Germinal center (tissue), 1 donor: ENCODE measurements around the gene CERS6.
"Not testable (repeated sequence)": the region's sequence is repeated elsewhere in the genome, so short reads cannot be mapped to it uniquely, and the experiment has no call there.

ENCODE experiments used
- DNase-seq: peaks from one replicate; pipeline ENCODE4 v3.0.0; 2012; ENCODE audit warnings: mixed read lengths, low spot score

Gene CERS6

DNA sequence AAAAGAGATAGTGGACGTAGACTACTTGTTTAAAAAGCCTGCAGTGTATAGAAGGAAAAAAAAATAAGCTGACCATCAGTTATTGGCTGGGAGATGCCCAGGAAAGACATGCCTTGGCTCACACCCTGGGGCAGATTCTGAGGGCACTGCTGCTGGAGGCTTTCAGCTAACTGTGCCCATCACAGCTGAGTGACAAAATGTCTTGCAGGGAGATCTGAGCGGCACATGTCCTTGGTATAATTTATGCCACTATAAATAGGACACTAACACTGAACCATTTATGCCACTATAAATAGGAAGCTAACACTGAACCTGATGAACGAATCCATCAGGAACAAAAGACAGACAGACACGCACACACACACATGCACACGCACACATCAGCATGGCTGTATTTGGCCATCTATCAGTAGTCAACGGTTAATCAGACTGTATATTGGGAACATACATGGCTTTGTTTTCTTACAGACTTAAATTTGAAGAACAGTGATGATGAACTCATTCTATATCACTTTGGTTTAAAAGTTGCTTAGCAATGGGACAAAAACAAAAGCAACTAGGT lies 278.2 kb downstream of the CERS6 start:
- DNase-seq = no peak

DNA sequence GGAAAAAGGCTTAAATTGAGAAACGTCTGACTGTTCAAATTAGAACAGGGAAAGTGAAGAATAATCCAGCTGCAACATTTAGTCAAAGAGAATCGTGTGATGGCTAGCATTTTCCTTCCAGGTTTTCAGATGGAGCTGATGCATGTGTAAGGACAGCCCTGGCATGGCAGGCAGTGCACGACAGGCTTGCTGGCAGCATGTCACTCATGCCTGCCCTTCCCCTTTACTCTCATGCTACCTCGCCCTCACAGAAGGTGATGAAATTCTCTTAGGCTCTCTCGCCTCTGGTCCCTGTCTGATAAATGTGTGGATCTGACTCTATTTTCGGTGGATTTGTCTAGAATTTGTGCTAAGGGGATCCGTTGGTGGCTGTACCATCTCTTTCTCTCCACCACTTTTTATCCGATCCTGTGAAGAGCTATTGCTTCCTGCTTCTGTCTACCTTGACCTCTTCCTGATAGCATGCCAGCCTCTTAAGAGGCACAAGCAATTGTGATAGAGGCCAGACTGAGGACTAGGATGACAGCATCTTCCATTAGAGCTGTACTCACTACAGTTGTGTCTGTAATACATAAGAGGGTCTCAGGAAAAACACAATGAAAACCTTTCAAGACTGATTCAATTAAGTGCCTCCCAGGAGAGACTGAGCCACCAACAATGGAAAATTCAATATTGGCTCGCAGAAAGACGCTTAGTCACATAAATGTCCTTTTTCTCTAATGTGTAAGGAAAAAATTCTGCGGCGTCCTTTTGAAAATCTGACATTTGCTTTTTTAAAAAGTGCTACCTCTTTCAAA lies 280.8 kb downstream of the CERS6 start:
- DNase-seq = no peak

DNA sequence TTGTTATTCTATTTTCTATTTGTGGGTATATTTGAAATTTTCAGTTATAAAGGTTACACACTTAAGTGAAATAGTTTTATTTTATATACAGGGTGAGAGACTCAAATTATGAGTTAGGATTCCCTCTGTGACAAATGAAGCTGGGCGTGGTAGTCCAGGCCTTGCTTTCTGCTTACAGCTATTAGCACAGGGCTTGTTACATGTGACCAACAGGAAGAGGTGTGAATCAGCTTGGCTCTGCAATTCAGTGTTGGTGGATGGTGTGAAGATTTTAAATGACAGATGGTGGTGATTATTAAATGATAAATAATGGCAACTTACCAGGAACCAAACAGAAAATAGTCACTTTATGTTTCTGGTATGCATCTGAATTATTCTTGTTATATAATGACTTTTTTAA lies 282.0 kb downstream of the CERS6 start:
- DNase-seq = no peak

DNA sequence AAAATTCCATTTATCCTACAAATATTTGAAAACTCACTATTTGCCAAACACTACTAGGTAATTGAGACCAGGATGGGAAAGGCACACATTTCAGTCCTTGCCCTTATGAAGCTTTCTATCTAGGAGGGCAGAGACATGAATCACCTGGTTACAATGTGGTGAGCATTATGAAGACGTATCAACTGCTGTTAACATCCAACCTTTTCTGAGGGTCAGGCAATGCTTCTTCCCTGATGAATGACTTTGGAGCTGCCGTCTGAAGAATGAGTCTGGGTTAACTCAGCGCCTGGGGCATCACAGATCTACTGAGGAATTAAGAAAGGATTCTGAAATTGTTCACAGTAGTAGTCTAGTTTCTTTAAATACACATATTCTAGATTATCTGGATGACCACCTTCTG lies 284.3 kb downstream of the CERS6 start:
- no peak for DNase-seq

DNA sequence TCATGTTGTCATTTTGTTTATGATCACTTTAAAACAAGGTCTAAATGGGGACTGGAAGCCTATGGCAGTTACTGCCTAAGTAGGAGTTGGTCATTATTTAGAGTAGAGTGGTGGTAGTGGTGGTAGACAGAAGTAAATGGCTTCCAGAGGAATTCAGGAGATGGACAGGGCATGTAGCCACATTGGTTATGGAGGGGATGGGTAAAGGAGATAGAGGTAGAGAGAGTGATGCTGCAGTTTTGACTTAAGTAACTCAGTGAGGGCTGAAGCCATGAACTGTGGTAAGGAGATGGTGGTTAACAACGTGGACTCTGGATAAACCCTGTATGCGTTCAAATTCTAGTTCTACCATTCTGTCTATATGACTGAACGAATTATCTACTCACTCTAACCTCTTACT lies 284.7 kb downstream of the CERS6 start:
- no peak for DNase-seq

DNA sequence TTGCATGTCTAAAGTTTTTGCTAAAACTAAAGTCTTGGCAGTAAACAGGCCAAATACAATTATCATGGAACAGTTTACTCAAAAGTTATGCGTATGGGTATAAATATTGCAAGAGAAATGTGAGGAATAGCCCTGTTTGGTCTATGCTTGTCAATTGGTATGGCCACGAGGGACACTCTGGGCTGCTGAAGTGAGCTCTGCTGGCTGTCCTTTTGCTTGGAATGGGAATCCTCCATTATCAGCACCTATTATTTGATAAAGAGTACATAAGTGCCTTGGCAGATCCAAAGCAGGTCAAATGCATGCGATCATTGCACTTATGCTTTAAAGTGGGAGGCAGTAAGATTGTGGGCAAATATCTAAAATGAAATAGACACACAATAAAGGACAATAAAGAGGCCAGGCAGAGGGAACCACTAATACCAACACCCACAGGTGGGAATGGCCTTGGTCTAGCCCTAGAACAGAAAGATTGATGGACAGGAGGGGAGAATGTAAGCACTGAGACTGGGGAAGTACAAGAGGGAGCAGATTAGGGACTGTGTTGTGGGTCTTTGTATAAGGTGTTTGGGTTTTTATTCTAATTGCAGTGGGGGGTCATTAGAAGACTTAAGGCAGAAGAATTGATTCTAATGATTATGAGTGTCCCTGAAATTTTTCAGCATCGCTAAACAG lies 286.3 kb downstream of the CERS6 start:
- no peak for DNase-seq

DNA sequence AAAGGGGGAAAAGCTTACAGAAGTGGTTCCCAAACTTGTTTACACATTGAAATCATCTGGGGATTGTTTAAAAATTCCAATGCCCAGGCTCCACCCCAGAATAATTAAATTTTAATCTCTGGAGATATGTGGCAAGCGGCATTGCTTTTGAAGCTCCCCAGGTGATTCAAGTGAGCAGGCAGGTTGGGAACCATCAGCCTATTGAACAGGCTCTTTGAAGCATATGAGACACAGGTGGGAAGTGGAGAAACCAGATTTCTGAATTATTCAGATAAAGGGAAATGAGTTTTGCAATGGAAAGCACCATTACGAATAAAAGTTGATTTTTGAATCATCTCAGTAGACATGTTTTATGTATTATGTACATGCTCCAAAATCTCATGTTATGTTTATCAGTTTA lies 288.8 kb downstream of the CERS6 start:
- DNase-seq = no peak

DNA sequence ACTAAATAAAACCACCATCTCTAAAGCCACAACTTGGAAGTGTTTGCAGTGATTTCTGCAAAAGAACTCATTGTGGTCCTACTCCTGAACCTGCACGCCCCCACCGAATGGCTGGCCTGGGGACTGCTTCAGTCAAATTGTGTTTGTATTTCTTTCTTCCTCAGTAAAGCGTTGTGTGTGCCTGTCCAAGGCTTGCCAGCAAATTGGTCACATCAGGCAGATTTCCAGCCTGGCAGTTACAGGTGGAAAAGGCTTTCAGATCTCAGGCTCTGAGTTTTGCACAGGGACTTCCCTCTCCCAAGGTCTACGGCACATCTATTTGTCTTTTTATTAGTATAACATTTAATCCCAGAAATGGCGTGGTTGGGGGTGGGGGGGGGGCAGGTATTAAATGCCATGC lies 292.4 kb downstream of the CERS6 start:
- no peak for DNase-seq

DNA sequence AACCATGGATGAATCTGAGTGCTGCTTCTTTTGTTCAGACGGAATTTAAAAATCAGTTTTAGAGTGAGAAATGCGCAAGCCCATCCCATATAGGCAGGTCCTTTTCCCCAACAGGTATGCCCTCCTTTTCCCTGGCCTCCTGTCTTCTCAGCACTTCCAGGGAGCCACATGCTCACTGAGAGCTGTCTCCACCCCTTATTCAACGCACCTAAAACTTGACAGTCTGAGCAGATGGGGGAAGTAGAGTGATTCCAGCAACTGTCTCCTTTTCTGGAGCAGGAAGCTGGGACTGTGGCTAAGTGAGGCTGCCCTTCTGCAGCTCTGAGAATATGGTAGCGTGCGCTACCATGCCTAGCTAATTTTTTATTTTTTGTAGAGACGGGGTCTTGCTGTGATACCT lies 293.2 kb downstream of the CERS6 start:
- DNase-seq = no peak

DNA sequence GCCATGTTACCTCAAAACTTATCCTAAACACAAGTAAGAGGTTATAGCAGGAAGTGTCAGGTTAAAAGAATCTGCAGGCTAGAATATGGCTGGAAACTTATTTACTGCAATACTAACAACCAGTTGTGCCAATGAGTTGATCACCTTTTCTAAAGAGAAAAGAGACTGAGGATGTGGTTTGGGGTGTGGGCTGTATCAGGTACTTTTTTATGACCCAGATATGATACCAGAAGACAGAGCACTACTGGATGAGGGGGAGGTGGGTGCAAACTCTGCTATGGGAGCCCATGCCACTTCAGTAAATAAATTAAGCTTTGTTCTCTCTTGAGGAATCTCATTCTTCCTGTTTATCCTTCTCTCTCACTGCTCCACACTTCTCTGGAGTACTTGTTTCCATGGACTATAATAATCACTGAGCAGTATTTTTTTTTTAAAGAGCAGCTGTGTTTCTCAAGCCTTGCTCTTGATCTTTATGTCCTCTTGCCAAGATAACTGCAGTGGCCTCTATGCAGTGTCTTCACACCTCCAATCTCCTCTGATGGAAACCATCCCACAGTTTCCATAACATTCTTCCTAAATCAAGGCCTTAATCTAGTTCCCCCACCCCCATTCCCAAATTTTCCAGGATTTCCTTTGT lies 295.1 kb downstream of the CERS6 start:
- no peak for DNase-seq

DNA sequence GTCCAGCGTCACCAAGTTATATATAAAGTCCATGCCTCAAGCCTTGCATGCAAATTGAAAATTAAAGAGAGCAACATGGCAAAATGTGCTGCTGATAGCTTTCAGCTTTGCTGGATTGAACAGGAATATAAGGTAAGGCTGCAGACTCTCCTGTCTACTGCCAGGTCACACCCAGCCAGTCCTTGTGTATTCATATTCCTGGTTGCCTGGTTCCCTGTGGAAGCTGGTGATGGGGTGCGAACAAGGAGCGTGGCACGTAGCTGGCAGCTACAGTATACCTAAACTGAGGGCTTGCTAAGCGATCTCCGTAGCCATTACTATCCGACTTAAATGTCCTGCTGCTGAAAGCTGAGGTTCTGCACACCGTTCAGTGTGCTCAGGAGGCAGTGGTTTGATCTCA lies 296.3 kb downstream of the CERS6 start:
- no peak for DNase-seq

DNA sequence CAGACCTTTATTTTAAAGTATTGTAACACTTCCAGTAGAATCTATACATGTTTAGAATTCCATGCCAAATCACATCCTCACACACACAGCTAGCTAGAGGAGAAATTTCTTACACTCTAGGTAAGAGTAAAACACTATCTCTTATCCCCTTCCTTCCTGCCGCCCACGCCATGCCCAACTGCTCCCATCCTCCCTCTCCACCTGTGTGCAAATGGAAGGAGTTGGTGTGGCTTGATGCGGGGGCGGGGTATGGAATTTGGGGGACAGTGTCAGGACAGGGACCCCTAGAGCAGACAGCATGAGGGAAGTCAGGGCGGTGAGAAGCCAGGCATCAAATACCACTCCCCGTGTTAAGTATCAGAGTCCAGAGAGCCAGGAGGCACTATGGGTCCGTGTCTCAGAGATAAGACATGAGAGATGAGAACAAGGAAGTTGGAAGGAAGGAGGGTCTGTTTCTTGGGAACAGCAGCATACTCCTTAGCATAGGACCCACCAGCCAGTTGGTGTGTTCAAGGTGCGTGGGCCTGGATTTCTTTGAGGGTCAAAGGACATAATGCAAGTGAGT lies 297.8 kb downstream of the CERS6 start:
- DNase-seq = no peak

DNA sequence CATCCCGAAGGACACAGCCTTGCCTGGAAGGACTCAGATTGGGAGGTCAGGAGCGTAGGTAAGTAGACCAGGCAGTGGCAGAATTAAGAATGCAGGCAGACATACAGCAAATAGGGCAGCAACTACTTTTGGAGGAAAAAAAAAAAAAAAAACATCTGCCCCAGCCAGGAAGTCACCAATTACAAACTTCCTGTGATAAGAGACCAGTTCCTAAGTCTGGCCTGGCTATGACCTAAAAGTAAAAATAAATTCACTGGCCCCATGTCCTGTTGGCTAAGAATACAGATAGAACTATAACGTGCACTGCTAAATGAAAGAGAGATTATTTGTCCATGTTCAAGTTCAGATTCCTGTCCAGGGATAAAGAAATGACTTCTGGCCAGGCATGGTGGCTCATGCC lies 301.2 kb downstream of the CERS6 start:
- DNase-seq = no peak

DNA sequence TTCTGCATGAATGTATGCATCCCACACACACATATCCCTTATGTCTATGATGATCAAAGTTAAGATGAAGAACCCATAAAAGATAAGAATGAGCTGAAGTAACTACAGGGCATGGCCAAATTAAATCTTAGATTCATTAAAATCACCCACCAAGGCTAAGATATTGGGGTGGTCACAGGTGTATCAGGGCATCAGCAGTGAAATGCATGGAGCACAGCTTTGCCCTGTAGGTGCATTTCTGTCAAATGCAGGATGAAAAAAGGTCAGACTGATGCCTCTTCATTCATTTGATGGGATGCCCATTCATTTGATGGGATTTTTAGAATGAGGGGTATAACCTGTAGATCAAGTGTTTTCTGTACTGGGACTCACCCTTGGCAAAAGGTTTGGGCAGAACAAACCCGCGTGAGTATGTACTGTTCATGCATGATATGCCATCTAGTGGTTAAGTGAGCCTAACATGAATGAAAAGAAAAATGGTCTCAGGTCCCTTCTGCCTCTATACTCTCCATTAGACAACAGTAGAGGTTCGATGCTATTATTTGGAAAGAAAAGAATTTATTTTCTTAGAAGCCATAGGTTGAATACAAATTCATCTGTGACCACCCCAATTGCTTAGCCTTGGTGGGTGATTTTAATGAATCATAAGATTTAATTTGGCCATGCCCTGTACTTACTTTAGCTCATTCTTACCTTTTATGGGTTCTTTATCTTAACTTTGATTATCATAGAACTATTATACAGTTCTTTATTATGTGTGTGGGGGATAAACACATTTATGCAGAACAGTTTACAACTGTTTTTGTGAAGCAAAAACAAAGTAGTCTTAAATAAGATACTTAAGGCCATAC lies 303.1 kb downstream of the CERS6 start:
- peak; percentile 21 for DNase-seq

DNA sequence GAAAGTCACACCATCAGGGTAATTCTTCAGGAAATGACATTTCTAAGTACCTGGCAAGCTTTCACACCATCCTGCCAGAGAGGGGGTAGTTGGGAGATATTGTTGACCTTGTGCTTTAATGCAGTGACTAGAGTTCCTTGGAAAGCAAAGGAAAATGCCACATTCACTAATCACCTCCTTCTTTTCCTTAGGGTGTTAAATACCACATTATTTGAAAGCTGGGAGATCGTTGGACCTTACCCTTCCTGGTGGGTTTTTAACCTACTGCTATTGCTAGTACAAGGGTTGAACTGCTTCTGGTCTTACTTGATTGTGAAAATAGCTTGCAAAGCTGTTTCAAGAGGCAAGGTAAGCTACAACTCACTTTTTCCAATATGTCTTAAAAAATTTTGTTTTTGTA lies 309.3 kb downstream of the CERS6 start:
- DNase-seq = no peak

DNA sequence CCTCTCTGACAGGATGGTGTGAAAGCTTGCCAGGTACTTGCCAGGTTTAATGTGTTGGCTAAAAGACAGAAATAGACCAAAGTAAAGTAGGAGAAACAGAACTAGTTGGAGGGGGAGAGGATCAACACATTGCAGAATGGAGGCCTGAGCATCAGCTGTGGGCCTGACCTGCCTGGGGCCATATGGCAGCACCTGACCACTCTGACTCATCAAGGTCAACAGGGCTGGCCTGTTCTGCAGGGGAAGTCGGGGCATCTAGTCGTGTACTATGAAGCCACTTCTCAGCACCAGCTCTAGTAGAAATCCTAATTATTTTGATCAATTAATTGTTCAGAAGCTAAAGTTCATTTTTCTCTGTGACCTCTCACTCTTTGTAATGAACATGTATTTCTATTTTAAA lies 310.5 kb downstream of the CERS6 start:
- DNase-seq = no peak

DNA sequence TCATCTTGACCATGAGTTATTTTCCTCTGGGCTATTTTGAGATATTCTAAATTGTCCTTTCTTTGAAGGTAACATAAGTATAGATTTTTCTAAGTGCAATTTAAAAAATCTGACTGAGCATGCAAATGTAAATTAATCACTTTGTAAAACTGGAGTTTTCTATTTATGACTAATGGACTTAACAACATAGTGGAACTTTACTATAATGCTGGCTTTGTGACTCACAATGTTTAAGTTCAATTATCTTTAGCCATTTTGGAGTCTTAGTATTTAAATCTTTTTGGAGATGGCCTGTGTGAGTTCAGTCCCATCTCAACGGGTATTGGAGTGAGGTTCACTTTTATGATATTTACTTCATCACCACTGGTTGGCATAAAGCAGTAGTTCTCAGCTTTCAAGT lies 311.2 kb downstream of the CERS6 start:
- no peak for DNase-seq

DNA sequence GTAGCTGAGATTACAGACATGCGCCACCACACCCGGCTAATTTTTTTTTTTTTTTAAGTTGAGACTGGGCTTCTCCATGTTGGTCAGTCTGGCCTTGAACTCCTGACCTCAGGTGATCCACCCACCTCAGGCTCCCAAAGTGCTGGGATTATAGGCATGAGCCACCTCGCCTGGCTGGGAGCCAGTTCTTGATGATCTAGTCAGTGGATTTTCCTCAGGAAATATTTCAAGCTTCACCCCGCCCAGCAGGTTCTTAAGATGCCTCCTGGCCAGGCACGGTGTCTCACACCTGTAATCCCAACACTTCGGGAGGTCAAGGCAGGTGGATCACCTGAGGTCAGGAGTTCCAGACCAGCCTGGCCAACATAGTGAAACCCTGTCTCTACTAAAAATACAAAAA lies 312.3 kb downstream of the CERS6 start:
- DNase-seq = not testable (repeated sequence)

DNA sequence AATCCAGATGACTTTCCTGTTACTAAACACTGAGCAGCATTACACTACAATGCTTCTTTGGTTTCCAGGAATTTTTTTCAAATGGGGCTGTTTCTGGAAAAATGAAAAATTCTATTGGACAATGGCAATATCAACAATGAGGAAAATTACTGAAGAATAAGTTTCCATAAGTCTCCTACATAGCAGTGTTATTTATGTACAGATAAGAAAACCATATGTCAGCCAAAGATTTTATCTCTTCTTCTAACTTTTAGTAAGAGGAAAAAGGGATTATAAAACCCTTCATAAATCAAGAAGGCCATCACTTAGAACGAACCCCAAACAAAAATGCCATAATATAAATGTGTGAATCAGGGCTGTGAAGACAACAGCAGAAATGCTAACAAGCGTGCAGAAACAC lies 314.7 kb downstream of the CERS6 start:
- no peak for DNase-seq

DNA sequence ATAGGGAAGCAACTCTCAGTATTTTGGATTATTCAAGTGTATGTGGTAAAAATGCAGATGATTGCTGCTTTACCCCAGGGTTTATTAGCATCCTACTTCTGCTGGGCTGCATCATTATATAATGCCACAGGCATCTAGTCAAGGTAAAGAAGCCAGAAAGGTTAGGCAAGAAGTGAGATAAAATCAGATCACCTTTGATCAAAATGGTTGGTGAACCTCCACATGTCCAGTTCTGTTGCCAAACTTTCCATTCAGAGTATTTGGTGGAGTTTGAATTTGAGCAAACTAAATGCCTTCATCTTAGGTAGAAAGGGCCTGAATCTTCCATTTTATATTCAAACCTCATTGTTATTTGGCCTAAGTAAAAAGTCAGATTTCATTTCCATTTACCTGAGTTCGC lies 316.6 kb downstream of the CERS6 start:
- DNase-seq = no peak

DNA sequence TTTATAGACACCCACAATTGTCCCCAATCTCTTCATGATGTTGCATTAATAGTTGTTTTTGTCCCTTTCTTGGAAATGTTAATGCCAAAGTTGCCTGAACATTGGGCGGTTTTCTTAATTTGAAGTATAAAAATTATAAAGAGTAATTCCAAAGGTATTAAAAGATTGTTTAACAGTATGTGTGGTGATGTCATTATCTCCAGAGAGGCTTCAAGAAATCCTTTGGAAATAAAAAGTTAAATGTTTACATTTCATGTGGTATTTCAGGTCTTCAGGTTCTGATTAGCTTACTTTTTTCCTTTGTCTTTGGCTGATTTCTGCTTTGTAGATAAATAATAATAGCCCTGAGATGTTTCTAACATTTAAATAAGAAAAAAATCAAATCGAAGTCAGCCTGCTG lies 317.1 kb downstream of the CERS6 start:
- no peak for DNase-seq
